T-helper 2 cell treated with Interferon-gamma antibody and Interleukin-4, amounts not matched to agents 5 μg/mL and 100 μg/mL, for 36 hours (primary cell): Measurements from ENCODE around the gene ACTR6.
"Not testable (repeated sequence)": the region's sequence is repeated elsewhere in the genome, so short reads cannot be mapped to it uniquely, and the experiment has no call there.

Experiments used
- DNase-seq: peaks from one replicate; pipeline ENCODE4 v3.0.0; 2021; ENCODE audit warnings: low spot score
- H3K27ac Mint-ChIP-seq: one replicate; pipeline ENCODE4 v1.8.0; 2021; ENCODE audit warnings: mild to moderate bottlenecking, mixed read lengths
- H3K27me3 Mint-ChIP-seq: one replicate; pipeline ENCODE4 v1.8.0; 2021; ENCODE audit warnings: low read depth, mixed read lengths
- H3K36me3 Mint-ChIP-seq: one replicate; pipeline ENCODE4 v1.8.0; 2021; ENCODE audit warnings: low read depth, mixed read lengths
- H3K4me1 Mint-ChIP-seq: one replicate; pipeline ENCODE4 v1.8.0; 2021; ENCODE audit warnings: low read depth, mixed read lengths
- H3K4me3 Mint-ChIP-seq: one replicate; pipeline ENCODE4 v1.8.0; 2022; ENCODE audit warnings: mild to moderate bottlenecking, moderate library complexity, mixed read lengths
- H3K9me3 Mint-ChIP-seq: one replicate; pipeline ENCODE4 v1.8.0; 2021; ENCODE audit warnings: mixed read lengths

Gene ACTR6

DNA sequence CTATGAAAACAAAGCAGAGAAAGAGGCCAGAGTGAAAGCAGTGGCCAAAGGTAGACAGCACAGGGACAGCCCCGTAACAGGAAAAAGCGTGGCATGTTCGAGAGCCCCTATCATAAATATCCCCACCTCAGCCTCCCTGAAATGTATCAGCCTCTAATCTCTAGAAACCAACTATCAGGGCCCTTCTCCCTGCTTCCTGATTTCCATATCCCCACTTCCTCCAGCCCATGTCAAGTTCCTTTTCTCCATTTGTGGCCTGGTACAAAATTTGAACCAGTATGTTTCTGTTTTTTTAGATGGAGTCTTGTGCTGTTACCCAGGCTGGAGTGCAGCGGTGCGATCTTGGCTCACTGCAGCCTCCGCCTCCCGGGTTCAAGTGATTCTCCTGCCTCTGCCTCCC lies 49.3 kb downstream of the ACTR6 start:
- no peaks in the 10 kb centered on the region for H3K36me3 Mint-ChIP-seq
- DNase-seq: no peak
- H3K4me3 Mint-ChIP-seq: no peak overlapping the region
- no peaks in the 10 kb centered on the region for H3K4me1 Mint-ChIP-seq
- H3K9me3 Mint-ChIP-seq: no peaks in the 10 kb centered on the region
- H3K27me3 Mint-ChIP-seq: no peaks in the 10 kb centered on the region
- no peak overlapping the region for H3K27ac Mint-ChIP-seq

DNA sequence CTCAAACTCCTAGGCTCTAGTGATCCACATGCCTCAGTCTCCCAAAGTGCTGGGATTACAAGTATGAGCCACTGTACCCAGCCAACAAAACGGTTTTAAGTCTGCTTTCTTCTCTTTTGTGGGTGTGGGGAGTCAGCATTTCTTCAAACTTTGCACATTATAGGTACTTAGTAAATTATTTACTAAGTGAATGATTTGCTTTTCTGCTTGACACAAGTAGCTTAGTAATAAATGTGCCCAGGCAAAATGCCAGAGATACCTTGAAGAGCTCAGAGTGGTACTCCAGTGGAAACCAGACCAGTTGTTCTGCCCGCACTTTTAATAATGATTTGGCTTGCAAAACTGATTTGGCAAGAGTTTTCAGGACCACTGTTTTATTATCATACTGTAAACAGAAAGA lies 51.3 kb downstream of the ACTR6 start:
- no peaks in the 10 kb centered on the region for H3K27me3 Mint-ChIP-seq
- DNase-seq: no peak
- H3K27ac Mint-ChIP-seq: no peak overlapping the region
- no peak overlapping the region for H3K4me3 Mint-ChIP-seq
- H3K36me3 Mint-ChIP-seq: no peaks in the 10 kb centered on the region
- no peaks in the 10 kb centered on the region for H3K4me1 Mint-ChIP-seq
- no peaks in the 10 kb centered on the region for H3K9me3 Mint-ChIP-seq

GRCh38 chr12:100253437-100253836 lies 52.8 kb downstream of the ACTR6 start:
- Mint-ChIP-seq H3K4me1 (peaks cover 8% of the 10 kb centered on the region), H3K27ac (no peak overlapping the region)

GRCh38 chr12:100254876-100255275 lies 54.3 kb downstream of the ACTR6 start:
- H3K9me3 Mint-ChIP-seq: no peaks in the 10 kb centered on the region
- H3K27ac Mint-ChIP-seq: no peak overlapping the region
- DNase-seq: no peak
- no peaks in the 10 kb centered on the region for H3K27me3 Mint-ChIP-seq
- H3K4me3 Mint-ChIP-seq: no peak overlapping the region
- peaks cover 8% of the 10 kb centered on the region for H3K4me1 Mint-ChIP-seq
- H3K36me3 Mint-ChIP-seq: peaks cover 1% of the 10 kb centered on the region

More at GRCh38 chr12:100253437-100253836, 52.8 kb downstream of the ACTR6 start:
- no peak overlapping the region for H3K4me3 Mint-ChIP-seq
- H3K36me3 Mint-ChIP-seq: peaks cover 1% of the 10 kb centered on the region
- H3K27me3 Mint-ChIP-seq: no peaks in the 10 kb centered on the region
- no peak for DNase-seq
- H3K9me3 Mint-ChIP-seq: no peaks in the 10 kb centered on the region

DNA sequence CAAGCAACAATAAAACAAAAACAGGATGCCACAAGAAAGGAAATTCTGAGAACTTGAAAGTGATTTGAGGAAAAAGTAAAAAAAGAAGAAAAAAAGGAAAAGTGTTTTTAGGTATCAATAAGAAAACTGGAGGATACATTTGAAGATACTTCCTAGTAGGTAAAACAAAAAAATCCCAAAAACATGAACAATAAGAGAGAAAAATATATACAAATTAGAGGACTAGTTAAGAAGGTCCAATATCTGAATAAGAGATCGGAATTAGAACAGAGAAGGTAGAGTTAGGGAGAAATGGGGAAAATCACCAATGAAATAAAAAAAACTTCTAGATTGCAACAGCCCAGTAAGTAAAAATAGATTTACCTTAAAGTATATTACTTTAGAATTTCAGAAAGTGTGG lies 57.5 kb downstream of the ACTR6 start:
- Mint-ChIP-seq H3K27me3 (no peaks in the 10 kb centered on the region), H3K27ac (no peak overlapping the region), H3K9me3 (no peaks in the 10 kb centered on the region), H3K4me1 (peaks cover 8% of the 10 kb centered on the region), H3K4me3 (peak overlapping the region; percentile 22), H3K36me3 (peaks cover 1% of the 10 kb centered on the region)
- DNase-seq: no peak

DNA sequence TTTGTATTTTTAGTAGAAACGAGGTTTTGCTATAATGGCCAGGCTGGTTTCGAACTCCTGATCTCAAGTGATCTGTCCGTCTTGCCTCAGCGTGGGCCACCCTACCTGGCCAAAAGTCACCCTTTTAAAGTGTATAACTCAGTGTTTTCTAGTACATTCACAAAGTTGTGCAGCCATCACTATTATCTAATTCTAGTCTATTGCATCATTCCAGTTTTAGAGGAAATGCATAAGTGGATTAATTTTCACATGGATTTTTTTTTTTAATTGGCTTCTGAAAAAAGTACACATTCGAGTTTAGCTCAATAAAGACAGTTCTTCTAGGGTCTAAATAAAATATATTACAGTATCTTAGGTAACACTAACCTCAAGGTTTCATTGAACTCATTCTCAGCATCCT lies 62.5 kb downstream of the ACTR6 start:
- H3K27ac Mint-ChIP-seq: no peak overlapping the region
- H3K36me3 Mint-ChIP-seq: peaks cover 2% of the 10 kb centered on the region
- no peaks in the 10 kb centered on the region for H3K27me3 Mint-ChIP-seq
- no peak overlapping the region for H3K4me3 Mint-ChIP-seq
- no peaks in the 10 kb centered on the region for H3K9me3 Mint-ChIP-seq
- DNase-seq: no peak
- H3K4me1 Mint-ChIP-seq: peaks cover 13% of the 10 kb centered on the region

GRCh38 chr12:100265107-100265506 lies 64.5 kb downstream of the ACTR6 start:
- H3K36me3 Mint-ChIP-seq, DNase-seq, H3K4me3 Mint-ChIP-seq, H3K9me3 Mint-ChIP-seq, H3K27me3 Mint-ChIP-seq, H3K27ac Mint-ChIP-seq: not testable (repeated sequence)
- H3K4me1 Mint-ChIP-seq: peaks cover 22% of the 10 kb centered on the region

DNA sequence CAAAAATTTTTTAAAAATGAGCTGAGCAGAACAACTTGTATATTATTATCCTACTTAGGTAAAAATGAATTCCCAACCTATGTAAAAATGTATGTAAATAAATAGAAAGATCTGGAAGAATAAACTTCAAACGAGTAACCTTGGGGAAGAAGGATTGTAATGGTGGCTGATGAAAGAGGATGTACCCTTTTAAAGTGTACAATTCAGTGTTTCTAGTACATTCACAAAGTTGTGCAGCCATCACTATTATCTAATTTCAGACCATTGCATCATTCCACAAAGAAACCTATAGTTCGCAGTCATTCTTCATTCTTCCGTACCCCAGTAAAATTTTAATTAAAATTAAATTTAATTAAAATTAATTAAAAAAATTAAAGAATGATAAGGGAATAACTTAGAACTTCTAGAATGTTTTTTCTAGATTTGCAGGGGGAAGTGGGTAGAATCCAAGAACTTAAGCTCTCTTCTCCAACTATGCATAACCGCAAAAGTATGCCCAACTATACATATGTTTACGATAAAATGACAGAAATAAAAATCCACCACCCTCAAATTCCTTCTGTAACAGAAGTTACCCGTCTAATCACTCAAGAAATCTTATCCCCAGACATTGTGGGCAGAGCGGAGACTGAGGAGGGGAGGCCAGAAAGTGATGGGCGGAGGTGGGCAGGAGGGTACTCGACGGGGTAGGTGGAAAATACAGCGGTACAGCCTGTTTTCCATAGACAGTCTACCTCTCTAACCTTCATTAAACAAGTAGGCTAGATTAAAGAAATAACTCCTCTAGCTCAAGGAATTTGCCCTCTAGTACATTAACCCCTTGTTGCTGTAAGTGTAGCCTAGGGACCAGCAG lies 65.3 kb downstream of the ACTR6 start:
- Mint-ChIP-seq H3K27me3 (no peaks in the 10 kb centered on the region), H3K4me1 (peaks cover 22% of the 10 kb centered on the region), H3K27ac (peak overlapping the region; percentile 99), H3K9me3 (no peaks in the 10 kb centered on the region), H3K36me3 (peaks cover 6% of the 10 kb centered on the region), H3K4me3 (peak overlapping the region; percentile 100)
- DNase-seq: no peak

DNA sequence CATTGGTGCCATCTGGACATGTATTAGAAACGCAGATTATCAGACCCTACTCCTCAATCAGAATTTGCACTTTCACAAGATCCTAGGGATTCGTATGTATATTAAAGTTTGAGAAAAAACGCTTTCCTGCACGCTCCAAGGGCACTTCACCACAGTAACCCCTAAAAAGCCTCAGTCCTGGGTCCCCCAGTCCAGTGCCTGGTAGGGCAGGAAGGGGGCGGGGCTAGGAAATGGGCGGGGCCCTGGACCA lies 65.9 kb downstream of the ACTR6 start:
- Mint-ChIP-seq H3K27me3 (no peaks in the 10 kb centered on the region), H3K4me1 (peaks cover 24% of the 10 kb centered on the region), H3K36me3 (peaks cover 7% of the 10 kb centered on the region), H3K4me3 (peak overlapping the region; percentile 100), H3K27ac (peak overlapping the region; percentile 99), H3K9me3 (no peaks in the 10 kb centered on the region)
- DNase-seq: no peak

- peaks cover 9% of the 10 kb centered on the region for H3K36me3 Mint-ChIP-seq
- H3K27me3 Mint-ChIP-seq: no peaks in the 10 kb centered on the region
- H3K4me3 Mint-ChIP-seq: peak within 1 kb of the TSS; percentile 100
- peak within 1 kb of the TSS; percentile 99 for H3K27ac Mint-ChIP-seq
- H3K9me3 Mint-ChIP-seq: no peaks in the 10 kb centered on the region
- peaks cover 26% of the 10 kb centered on the region for H3K4me1 Mint-ChIP-seq
- peak; percentile 90 for DNase-seq
Observed at GRCh38 chr12:100266835-100267602, 66.4 kb downstream of the ACTR6 start, which contains the start of the genes DEPDC4 and SCYL2. DEPDC4 (minus strand) TSS chr12:100267079; CDS start chr12:100267076, 3 bp downstream. SCYL2 (plus strand) TSS chr12:100267177; CDS start chr12:100282971, 15,794 bp downstream.

DNA sequence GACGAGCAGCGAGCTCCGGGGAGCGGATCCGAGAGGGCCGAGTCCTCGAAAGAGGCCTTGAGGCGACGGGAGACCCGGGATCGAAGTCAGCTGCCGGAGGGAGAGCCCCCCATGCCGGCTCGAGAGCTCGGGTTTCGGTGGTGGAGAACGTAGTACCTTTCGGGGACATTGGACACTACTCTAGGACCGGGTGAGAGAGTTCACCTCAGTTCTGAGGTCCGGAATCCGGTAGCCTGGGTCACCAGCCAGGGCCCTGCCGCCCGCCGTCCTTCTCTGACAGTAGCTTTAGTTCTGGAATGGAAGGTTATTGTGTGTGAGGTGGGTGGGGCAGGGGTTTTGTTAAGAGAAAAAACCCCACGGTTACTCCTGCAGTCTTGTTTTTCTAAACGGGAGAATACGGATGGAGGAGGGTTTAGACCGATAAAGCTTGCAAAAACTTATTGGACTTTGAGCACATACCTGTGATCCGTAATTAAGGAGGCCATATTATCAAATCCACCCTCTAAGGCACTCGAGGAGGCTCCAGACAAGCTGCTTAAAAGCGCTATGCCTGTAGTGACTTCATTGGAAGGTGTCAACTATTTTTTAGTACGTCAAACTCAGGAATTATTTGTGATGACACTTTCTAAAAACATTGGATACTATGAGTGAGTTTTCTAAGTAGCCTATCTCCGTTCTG lies 67.1 kb downstream of the ACTR6 start:
- Mint-ChIP-seq H3K27ac (peak overlapping the region; percentile 99), H3K4me1 (peaks cover 28% of the 10 kb centered on the region), H3K4me3 (peak overlapping the region; percentile 100), H3K9me3 (no peaks in the 10 kb centered on the region), H3K36me3 (peaks cover 10% of the 10 kb centered on the region), H3K27me3 (no peaks in the 10 kb centered on the region)
- peak; percentile 25 for DNase-seq

GRCh38 chr12:100268835-100269564 lies 68.4 kb downstream of the ACTR6 start:
- H3K36me3 Mint-ChIP-seq: peaks cover 10% of the 10 kb centered on the region
- H3K4me3 Mint-ChIP-seq: peak overlapping the region; percentile 100
- no peaks in the 10 kb centered on the region for H3K27me3 Mint-ChIP-seq
- peaks cover 38% of the 10 kb centered on the region for H3K4me1 Mint-ChIP-seq
- DNase-seq: no peak
- H3K27ac Mint-ChIP-seq: peak overlapping the region; percentile 14
- H3K9me3 Mint-ChIP-seq: no peaks in the 10 kb centered on the region

GRCh38 chr12:100273782-100274181 lies 73.2 kb downstream of the ACTR6 start:
- H3K4me3 Mint-ChIP-seq: no peak overlapping the region
- H3K4me1 Mint-ChIP-seq: peaks cover 36% of the 10 kb centered on the region
- no peak for DNase-seq
- H3K36me3 Mint-ChIP-seq: peaks cover 17% of the 10 kb centered on the region
- no peaks in the 10 kb centered on the region for H3K27me3 Mint-ChIP-seq
- no peaks in the 10 kb centered on the region for H3K9me3 Mint-ChIP-seq
- no peak overlapping the region for H3K27ac Mint-ChIP-seq
